ENCODE data around the gene ATP2A3. TPM values are rescaled to one million over a fixed set of nuclear protein-coding genes. Genes with fewer than 3 reads are reported as not detected.

Gene ATP2A3
- total and polyA plus RNA-seq, 12 donors: 1.3 to 29.1 (median 15.9) TPM

- H3K4me3 ChIP-seq: peak overlapping the region in 3 of 4 donors; percentile 5 to 71 (median 47)
- WGBS, 4 donors: 0 to 1% (median 0%) methylated on average over 16 to 93 of the region's 96 CpGs
- H3K27me3 ChIP-seq: no peaks in the 10 kb centered on the region
- H3K4me1 ChIP-seq (replicated peaks in 1 of 2): peaks cover 67 to 76% of the 10 kb centered on the region in 2 donors
- no peak for TF ChIP-seq CTCF (IDR thresholded peaks at IDR 0.05)
- TF ChIP-seq POLR2A (IDR thresholded peaks at IDR 0.05): peak in 1 of 2 donors; percentile 87
- H3K27ac ChIP-seq: peak overlapping the region in 4 of 5 donors; percentile 46 to 91 (median 91)
- H3K36me3 ChIP-seq (replicated peaks in 1 of 2): no peaks in the 10 kb centered on the region
- DNase-seq: peak; percentile 88 to 96 (median 93)
- H3K9me3 ChIP-seq (replicated peaks in 1 of 3): no peaks in the 10 kb centered on the region
- intact Hi-C loops (cut with DNase I): no loop called here
These were observed 71.9 kb downstream of the ATP2A3 start for GRCh38 chr17:3892095-3892998.

- Histone ChIP-seq H3K9me3 (replicated peaks in 1 of 3) (no peaks in the 10 kb centered on the region), H3K27me3 (no peaks in the 10 kb centered on the region), H3K36me3 (replicated peaks in 1 of 2) (no peaks in the 10 kb centered on the region), H3K27ac (peak overlapping the region in 3 of 5 donors; percentile 91), H3K4me1 (replicated peaks in 1 of 2) (peaks cover 71 to 81% of the 10 kb centered on the region in 2 donors), H3K4me3 (peak overlapping the region in 2 of 4 donors; percentile 47 to 71)
- WGBS, 4 donors: 34 to 55% (median 37%) methylated on average over 9 to 12 of the region's 12 CpGs
- no peak for DNase-seq
- TF ChIP-seq POLR2A (IDR thresholded peaks at IDR 0.05) (peak in 1 of 2 donors; percentile 28), CTCF (IDR thresholded peaks at IDR 0.05) (no peak)
- intact Hi-C loops (cut with DNase I): no loop called here
These were observed 72.6 kb downstream of the ATP2A3 start for GRCh38 chr17:3891626-3892094.

GRCh38 chr17:3890878-3891219 is 73.4 kb downstream of the ATP2A3 start:
- no peak for DNase-seq
- TF ChIP-seq CTCF (IDR thresholded peaks at IDR 0.05): no peak
- no peak for TF ChIP-seq POLR2A (IDR thresholded peaks at IDR 0.05)
- Histone ChIP-seq H3K27ac (peak overlapping the region in 3 of 5 donors; percentile 91), H3K36me3 (replicated peaks in 1 of 2) (no peaks in the 10 kb centered on the region), H3K9me3 (replicated peaks in 1 of 3) (no peaks in the 10 kb centered on the region), H3K27me3 (no peaks in the 10 kb centered on the region), H3K4me3 (no peak overlapping the region), H3K4me1 (replicated peaks in 1 of 2) (peaks cover 71 to 80% of the 10 kb centered on the region in 2 donors)
- intact Hi-C loops (cut with DNase I): no loop called here
- WGBS, 4 donors: 36 to 55% (median 41%) methylated on average over 3 to 4 of the region's 4 CpGs

GRCh38 chr17:3890082-3890877 is 74.0 kb downstream of the ATP2A3 start:
- DNase-seq: peak; percentile 92 to 96 (median 93)
- H3K4me1 ChIP-seq (replicated peaks in 1 of 2): peaks cover 74 to 80% of the 10 kb centered on the region in 2 donors
- WGBS, 4 donors: 41 to 44% (median 43%) methylated on average over 15 to 22 of the region's 22 CpGs

More at GRCh38 chr17:3890082-3890877, 74.0 kb downstream of the ATP2A3 start:
- Histone ChIP-seq H3K9me3 (replicated peaks in 1 of 3) (no peaks in the 10 kb centered on the region), H3K4me3 (no peak overlapping the region), H3K27me3 (no peaks in the 10 kb centered on the region), H3K27ac (peak overlapping the region in 4 of 5 donors; percentile 52 to 91 (median 91)), H3K36me3 (replicated peaks in 1 of 2) (peaks cover 0 to 2% of the 10 kb centered on the region in 2 donors)
- intact Hi-C loops (cut with DNase I): no loop called here
- TF ChIP-seq POLR2A (IDR thresholded peaks at IDR 0.05) (peak in 1 of 2 donors; percentile 71), CTCF (IDR thresholded peaks at IDR 0.05) (no peak)

All from adrenal gland (tissue), 12 donors.